Testis (tissue), 3 donors: Measurements from ENCODE around the gene APOL5. TPM values are rescaled to one million over a fixed set of nuclear protein-coding genes. Genes with fewer than 3 reads are reported as not detected.
A peak's percentile ranks its signal among the peaks of the same experiment; 100 is the strongest.

ENCODE experiments used
- DNase-seq: peaks from one replicate; pipeline ENCODE4 v3.0.0-alpha.2; 2019
- H3K27ac ChIP-seq, 2 donors: fragments of 200-600 bp; sonication (generic); one replicate each; pipeline ENCODE4 v1.5.1; 2019
- H3K27me3 ChIP-seq: fragments of 200-600 bp; sonication (generic); one replicate; pipeline ENCODE4 v1.5.1; 2019
- H3K36me3 ChIP-seq: fragments of 200-600 bp; sonication (generic); one replicate; pipeline ENCODE4 v1.5.1; 2017; ENCODE audit warnings: low read depth; ENCODE audit errors: missing control alignments
- H3K4me1 ChIP-seq: fragments of 200-600 bp; sonication (generic); one replicate; pipeline ENCODE4 v1.5.1; 2019
- H3K4me3 ChIP-seq, 2 donors: fragments of 200-600 bp; sonication (generic); one replicate each; pipeline ENCODE4 v1.5.1; 2017 to 2019
- H3K9me3 ChIP-seq: fragments of 200-600 bp; sonication (generic); one replicate; pipeline ENCODE4 v1.5.1; 2017
- POLR2A ChIP-seq: fragments of 450-650 bp; IDR thresholded peaks from one replicate; pipeline ENCODE4 v1.6.1; 2017; ENCODE audit warnings: antibody characterized with exemption, mild to moderate bottlenecking, moderate library complexity
- WGBS, 2 donors: methylation state at CpG; one replicate each; pipeline ENCODE4 v1.1.5; 2018; 5-methylcytosine and 5-hydroxymethylcytosine counted together
- intact Hi-C: fragments of 100-400 bp; cut with DNase I; formaldehyde crosslinking; loops from one replicate; pipeline ENCODE4 v1.15.1; 2023; ENCODE audit warnings: low total_unique reads
- polyA plus RNA-seq: library from polyadenylated mRNA; stranded (reverse); fragments of 350-450 nt; fragmentation: Illumina TruSeq; extraction: RNeasy Lipid Tissue Mini Kit (QIAGEN cat#74804); gene quantifications from one replicate; pipeline ENCODE4 v1.2.3, GENCODE V29; 2014; ENCODE audit warnings: low read depth, low replicate concordance; ENCODE audit not compliant: insufficient read depth
- total RNA-seq, 2 donors: library from RNA; depleted of rRNA; stranded (reverse); fragments of >200 nt; gene quantifications; one replicate each; pipeline ENCODE4 v1.2.3, GENCODE V29; 2016
- TF ChIP-seq, protein P1 (sequence below), 3 experiments: fragments of 450-650 bp in 2 of 3; fragments of 200-600 bp in 1 of 3; sonication (generic) in 1 of 3; IDR thresholded peaks; one replicate each; pipeline ENCODE4 v1.5.1; 2016 to 2019; ENCODE audit warnings: antibody characterized with exemption in 3 of 3, mild to moderate bottlenecking in 2 of 3, moderate library complexity in 1 of 3

Gene APOL5
- total and polyA plus RNA-seq, 3 donors from 2014 or later: 0.31 to 0.74 TPM; not detected in 1

DNA sequence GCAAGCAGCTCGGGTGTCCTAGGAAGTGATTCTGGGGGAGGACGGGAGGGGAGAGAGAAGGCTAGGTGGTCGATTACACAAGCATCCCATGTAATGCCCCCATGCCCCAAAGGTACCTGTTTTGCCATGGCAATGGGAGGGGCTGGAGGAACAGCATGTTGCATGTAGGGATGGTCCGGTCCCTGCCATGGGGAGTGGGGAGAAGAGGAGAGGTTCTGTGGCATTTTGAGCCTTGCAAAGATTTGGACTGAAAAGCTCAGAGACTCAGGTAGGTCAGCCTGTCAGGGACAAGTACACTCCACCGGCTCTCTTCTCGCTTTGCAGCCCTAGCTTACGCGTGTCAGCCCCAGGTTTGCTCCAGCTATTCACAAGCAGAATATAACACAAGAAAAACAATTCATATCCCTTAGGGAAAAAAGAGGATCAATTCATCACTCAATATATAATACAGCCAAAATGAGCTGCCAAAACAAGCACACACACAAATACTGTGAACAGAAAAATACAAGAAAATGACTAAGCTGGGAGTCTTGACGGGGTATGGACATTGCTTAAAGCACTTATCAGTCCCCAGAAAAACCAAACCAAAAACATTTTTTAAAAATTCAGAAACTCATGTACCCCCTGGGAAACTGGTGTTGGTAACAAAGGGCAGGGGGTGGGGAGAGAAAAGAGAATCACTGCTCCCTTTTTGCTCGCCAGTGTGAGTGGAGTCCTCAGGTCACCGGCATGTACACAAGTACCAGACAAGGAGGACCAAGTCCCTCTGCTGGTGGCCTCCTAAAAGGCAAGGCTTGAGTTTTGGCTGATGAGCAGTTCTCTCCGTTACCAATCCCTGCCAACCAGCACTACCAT is 21.6 kb downstream of the APOL5 start:
- H3K9me3 ChIP-seq: no peaks in the 10 kb centered on the region
- WGBS, 2 donors: 79 to 91% methylated on average over 12 of the region's 12 CpGs
- H3K36me3 ChIP-seq: no peaks in the 10 kb centered on the region
- TF ChIP-seq, protein P1, sequence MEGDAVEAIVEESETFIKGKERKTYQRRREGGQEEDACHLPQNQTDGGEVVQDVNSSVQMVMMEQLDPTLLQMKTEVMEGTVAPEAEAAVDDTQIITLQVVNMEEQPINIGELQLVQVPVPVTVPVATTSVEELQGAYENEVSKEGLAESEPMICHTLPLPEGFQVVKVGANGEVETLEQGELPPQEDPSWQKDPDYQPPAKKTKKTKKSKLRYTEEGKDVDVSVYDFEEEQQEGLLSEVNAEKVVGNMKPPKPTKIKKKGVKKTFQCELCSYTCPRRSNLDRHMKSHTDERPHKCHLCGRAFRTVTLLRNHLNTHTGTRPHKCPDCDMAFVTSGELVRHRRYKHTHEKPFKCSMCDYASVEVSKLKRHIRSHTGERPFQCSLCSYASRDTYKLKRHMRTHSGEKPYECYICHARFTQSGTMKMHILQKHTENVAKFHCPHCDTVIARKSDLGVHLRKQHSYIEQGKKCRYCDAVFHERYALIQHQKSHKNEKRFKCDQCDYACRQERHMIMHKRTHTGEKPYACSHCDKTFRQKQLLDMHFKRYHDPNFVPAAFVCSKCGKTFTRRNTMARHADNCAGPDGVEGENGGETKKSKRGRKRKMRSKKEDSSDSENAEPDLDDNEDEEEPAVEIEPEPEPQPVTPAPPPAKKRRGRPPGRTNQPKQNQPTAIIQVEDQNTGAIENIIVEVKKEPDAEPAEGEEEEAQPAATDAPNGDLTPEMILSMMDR (IDR thresholded peaks at IDR 0.05): peak in 1 of 3 experiments; percentile 13
- TF ChIP-seq POLR2A: no peak
- H3K27ac ChIP-seq: no peak overlapping the region
- H3K4me1 ChIP-seq: no peaks in the 10 kb centered on the region
- intact Hi-C loops: no loop called here
- no peaks in the 10 kb centered on the region for H3K27me3 ChIP-seq
- no peak overlapping the region for H3K4me3 ChIP-seq
- DNase-seq: no peak

DNA sequence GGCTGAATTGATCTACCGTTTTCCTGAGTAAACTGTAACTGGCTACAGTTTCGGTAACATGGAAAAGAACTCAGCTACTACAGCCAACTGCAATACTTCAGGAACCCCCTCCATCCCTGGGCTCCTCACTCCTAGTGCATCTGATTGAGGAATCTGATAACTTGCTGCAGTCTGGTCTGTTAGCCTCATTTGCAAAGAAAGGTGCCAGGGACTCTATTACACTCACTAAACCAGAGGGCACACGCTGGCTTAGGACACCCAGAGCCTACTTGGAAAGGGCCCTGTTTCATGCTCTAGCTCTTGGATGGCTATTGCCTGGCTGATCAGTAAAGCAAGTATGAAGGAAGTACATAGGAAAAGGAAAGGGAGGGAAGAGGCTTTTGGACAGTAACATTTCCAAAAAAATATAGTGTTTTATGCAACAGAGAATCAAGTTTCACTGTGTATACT is 22.3 kb downstream of the APOL5 start:
- intact Hi-C loops: no loop called here
- Histone ChIP-seq H3K4me3 (no peak overlapping the region), H3K36me3 (no peaks in the 10 kb centered on the region), H3K27ac (no peak overlapping the region), H3K4me1 (no peaks in the 10 kb centered on the region), H3K9me3 (no peaks in the 10 kb centered on the region), H3K27me3 (no peaks in the 10 kb centered on the region)
- TF ChIP-seq, protein P1 (IDR thresholded peaks at IDR 0.05): no peak
- TF ChIP-seq POLR2A: no peak
- no peak for DNase-seq
- WGBS, 2 donors: 65 to 70% methylated on average over 3 of the region's 3 CpGs

DNA sequence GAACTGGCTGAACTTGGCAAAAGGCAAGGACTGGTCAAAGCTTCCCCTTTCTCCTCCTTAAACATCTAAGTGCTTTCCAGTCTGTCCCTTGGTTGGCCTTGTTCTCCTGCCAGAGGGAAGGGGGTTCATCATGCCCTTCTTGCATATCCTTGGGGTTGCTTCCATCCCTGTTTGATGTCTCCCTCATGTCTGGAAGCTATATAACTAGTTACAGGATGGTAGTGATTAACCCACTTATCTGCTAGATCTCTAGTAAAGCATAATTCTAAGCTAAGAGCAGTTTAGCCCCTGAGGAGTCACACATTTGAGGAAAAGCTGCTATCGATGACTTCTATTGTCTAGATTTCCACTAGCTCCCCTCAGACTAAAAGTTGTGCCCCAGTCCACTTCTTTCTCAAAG is 22.9 kb downstream of the APOL5 start:
- H3K27me3 ChIP-seq: no peaks in the 10 kb centered on the region
- DNase-seq: no peak
- no peak overlapping the region for H3K4me3 ChIP-seq
- no peaks in the 10 kb centered on the region for H3K9me3 ChIP-seq
- 74 to 88% methylated on average over 1 of the region's 1 CpG for WGBS, 2 donors
- H3K27ac ChIP-seq: no peak overlapping the region
- TF ChIP-seq, protein P1 (IDR thresholded peaks at IDR 0.05): no peak
- no peak for TF ChIP-seq POLR2A
- no peaks in the 10 kb centered on the region for H3K36me3 ChIP-seq
- H3K4me1 ChIP-seq: no peaks in the 10 kb centered on the region
- intact Hi-C loops: no loop called here

DNA sequence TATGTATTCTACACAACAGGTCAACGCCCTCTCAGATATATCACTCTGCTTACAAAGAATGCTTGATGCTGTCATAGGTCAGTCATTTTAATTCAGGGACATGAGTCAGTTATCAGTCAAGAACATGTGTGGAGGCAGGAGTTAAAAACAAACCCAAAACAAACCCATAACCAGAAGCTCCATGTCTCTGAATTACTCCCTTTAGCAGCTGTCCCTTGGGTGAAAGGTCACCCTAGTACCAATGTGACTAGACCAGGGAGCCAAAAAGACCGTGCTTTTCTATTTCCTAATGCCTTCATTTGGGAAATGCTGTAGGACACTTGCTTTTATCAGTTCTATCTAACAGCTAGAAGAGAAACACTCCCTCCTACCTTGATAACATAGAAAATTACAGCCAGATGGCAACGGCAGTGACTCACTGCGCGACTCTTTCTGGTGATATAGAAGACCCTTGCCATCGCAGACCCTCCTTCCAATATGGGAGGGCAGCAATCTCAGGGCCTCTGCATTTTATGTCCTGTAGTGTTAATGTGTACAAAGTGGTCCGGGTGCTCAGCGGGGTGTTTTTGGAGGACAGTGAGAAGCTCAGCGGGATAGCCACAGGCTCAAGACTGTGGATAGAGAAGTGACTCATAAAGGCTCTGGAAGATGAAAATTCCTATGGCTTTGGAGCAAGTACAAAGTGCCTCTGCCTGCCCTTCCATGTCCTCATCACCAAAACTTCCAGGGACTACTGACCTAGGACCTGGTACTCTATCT is 24.8 kb downstream of the APOL5 start:
- DNase-seq: no peak
- intact Hi-C loops: no loop called here
- H3K9me3 ChIP-seq: no peaks in the 10 kb centered on the region
- H3K4me1 ChIP-seq: no peaks in the 10 kb centered on the region
- H3K36me3 ChIP-seq: no peaks in the 10 kb centered on the region
- H3K27ac ChIP-seq: no peak overlapping the region
- H3K4me3 ChIP-seq: no peak overlapping the region
- TF ChIP-seq POLR2A: no peak
- TF ChIP-seq, protein P1 (IDR thresholded peaks at IDR 0.05): no peak
- 83 to 92% methylated on average over 9 of the region's 9 CpGs for WGBS, 2 donors
- H3K27me3 ChIP-seq: no peaks in the 10 kb centered on the region
